ENCODE data around the gene PIRT. TPM values are rescaled to one million over a fixed set of nuclear protein-coding genes. Genes with fewer than 3 reads are reported as not detected.

Gene PIRT
- total RNA-seq, 4 donors from 2014 or later: 0.42 to 3.5 (median 1.5) TPM

DNA sequence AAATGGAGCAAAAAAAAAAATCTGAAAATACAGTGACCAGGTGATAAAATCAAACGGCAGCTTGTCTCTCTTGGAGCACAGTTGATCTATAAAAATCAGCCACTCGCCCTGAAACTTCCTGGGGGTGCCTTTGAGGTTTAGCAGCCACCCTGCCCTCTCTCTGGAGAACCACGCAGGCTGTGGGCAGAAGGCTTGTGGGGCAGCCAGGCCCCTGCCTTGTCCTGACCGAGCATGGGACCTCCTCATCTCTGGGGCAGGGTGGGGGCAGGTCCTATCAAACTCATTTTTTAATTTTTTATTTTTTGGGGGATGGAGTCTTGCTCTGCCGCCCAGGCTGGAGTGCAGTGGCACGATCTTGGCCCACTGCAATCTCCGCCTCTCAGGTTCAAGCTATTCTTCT lies 39.0 kb downstream of the PIRT start:
- WGBS: 75% methylated on average over 7 of the region's 7 CpGs
- no peak for DNase-seq (ENCODE audit: extremely low spot score)
- TF ChIP-seq, protein P1, sequence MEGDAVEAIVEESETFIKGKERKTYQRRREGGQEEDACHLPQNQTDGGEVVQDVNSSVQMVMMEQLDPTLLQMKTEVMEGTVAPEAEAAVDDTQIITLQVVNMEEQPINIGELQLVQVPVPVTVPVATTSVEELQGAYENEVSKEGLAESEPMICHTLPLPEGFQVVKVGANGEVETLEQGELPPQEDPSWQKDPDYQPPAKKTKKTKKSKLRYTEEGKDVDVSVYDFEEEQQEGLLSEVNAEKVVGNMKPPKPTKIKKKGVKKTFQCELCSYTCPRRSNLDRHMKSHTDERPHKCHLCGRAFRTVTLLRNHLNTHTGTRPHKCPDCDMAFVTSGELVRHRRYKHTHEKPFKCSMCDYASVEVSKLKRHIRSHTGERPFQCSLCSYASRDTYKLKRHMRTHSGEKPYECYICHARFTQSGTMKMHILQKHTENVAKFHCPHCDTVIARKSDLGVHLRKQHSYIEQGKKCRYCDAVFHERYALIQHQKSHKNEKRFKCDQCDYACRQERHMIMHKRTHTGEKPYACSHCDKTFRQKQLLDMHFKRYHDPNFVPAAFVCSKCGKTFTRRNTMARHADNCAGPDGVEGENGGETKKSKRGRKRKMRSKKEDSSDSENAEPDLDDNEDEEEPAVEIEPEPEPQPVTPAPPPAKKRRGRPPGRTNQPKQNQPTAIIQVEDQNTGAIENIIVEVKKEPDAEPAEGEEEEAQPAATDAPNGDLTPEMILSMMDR (IDR thresholded peaks at IDR 0.05): no peak
- no peak for TF ChIP-seq POLR2A (IDR thresholded peaks at IDR 0.05; ENCODE audit: low read depth)
- Histone ChIP-seq H3K4me1 (peaks cover 0 to 9% (median 7%) of the 10 kb centered on the region in 4 donors), H3K36me3 (no peaks in the 10 kb centered on the region), H3K27ac (replicated peaks in 1 of 4) (no peak overlapping the region), H3K9me3 (no peaks in the 10 kb centered on the region), H3K4me3 (no peak overlapping the region), H3K27me3 (no peaks in the 10 kb centered on the region)
- intact Hi-C loops (cut with DNase I): no loop called here

- H3K27ac ChIP-seq (replicated peaks in 1 of 4): no peak overlapping the region
- H3K27me3 ChIP-seq: no peaks in the 10 kb centered on the region
- no peaks in the 10 kb centered on the region for H3K9me3 ChIP-seq
- no peaks in the 10 kb centered on the region for H3K36me3 ChIP-seq
- H3K4me1 ChIP-seq: peaks cover 0 to 9% (median 7%) of the 10 kb centered on the region in 4 donors
- TF ChIP-seq, protein P1 (IDR thresholded peaks at IDR 0.05): no peak
- TF ChIP-seq POLR2AphosphoS5 (IDR thresholded peaks at IDR 0.05) (no peak), POLR2A (IDR thresholded peaks at IDR 0.05; ENCODE audit: low read depth) (no peak), EP300 (IDR thresholded peaks at IDR 0.05) (no peak)
- no peak overlapping the region for H3K4me3 ChIP-seq
- intact Hi-C loops (cut with DNase I): no loop called here
- DNase-seq (ENCODE audit: extremely low spot score): no peak
- 40% methylated on average over 3 of the region's 3 CpGs for WGBS
Measured at GRCh38 chr17:10798332-10798749, 39.5 kb downstream of the PIRT start.

DNA sequence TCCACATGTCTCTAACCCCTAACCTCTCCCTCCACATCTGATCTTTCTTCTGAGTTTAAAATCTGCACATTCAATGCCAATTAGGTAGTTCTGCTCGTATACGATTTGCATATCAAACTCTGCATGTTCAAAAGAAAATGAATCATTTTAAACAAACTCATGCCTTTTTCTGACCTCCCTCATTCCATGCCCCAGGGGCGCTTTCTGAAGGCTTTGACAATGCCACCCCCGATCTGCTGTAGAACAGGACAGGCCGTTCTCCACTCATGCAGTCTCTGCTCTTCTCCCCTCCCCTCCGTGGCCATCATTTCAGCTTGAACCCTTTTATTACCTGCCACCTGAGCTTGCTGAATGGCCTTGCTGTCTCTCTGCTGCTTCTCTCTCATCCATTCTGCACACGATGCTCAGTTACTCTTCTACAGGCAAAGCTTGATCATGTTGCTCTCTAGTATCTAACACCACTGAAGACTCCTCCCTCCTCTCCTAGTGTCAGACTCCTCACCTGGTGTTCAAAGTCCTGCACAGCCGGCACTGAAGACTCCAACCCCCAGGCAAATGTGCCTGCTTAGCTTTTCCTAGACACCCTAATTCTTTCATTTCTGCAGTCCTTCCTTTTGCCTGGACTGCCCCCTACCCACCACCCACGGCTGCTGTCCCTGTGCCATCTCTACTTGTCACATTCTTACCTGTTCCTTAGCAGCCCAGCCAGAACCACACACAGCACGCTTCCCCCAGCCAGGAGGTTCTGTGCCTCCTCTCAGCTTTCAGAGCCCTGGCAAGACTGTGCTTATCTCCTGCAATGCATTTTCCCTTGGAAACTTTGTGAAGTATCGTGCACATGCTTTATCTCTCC lies 40.2 kb downstream of the PIRT start:
- Histone ChIP-seq H3K27me3 (no peaks in the 10 kb centered on the region), H3K27ac (replicated peaks in 1 of 4) (no peak overlapping the region), H3K4me1 (peaks cover 0 to 9% (median 7%) of the 10 kb centered on the region in 4 donors), H3K36me3 (no peaks in the 10 kb centered on the region), H3K9me3 (no peaks in the 10 kb centered on the region), H3K4me3 (no peak overlapping the region)
- DNase-seq (ENCODE audit: extremely low spot score): no peak
- WGBS: 70% methylated on average over 11 of the region's 11 CpGs
- TF ChIP-seq, protein P1 (IDR thresholded peaks at IDR 0.05): no peak
- no peak for TF ChIP-seq POLR2AphosphoS5 (IDR thresholded peaks at IDR 0.05)
- no peak for TF ChIP-seq POLR2A (IDR thresholded peaks at IDR 0.05; ENCODE audit: low read depth)
- TF ChIP-seq EP300 (IDR thresholded peaks at IDR 0.05): no peak
- intact Hi-C loops (cut with DNase I): no loop called here

GRCh38 chr17:10793816-10794215 lies 44.1 kb downstream of the PIRT start:
- TF ChIP-seq, protein P1 (IDR thresholded peaks at IDR 0.05): no peak
- TF ChIP-seq POLR2AphosphoS5 (IDR thresholded peaks at IDR 0.05): no peak
- TF ChIP-seq EP300 (IDR thresholded peaks at IDR 0.05): no peak
- TF ChIP-seq POLR2A (IDR thresholded peaks at IDR 0.05; ENCODE audit: low read depth): no peak
- Histone ChIP-seq H3K4me1 (peaks cover 9 to 26% (median 18%) of the 10 kb centered on the region in 4 donors), H3K36me3 (no peaks in the 10 kb centered on the region), H3K9me3 (no peaks in the 10 kb centered on the region), H3K27me3 (no peaks in the 10 kb centered on the region), H3K27ac (replicated peaks in 1 of 4) (no peak overlapping the region), H3K4me3 (no peak overlapping the region)
- 41% methylated on average over 4 of the region's 4 CpGs for WGBS
- intact Hi-C loops (cut with DNase I): no loop called here
- no peak for DNase-seq (ENCODE audit: extremely low spot score)

Measured in esophagus muscularis mucosa (tissue), 4 donors.